Heart right ventricle (tissue), 16 donors: ENCODE results near the gene WDR54. TPM values are rescaled to one million over a fixed set of nuclear protein-coding genes. Genes with fewer than 3 reads are reported as not detected.
"Not testable (repeated sequence)": the region's sequence is repeated elsewhere in the genome, so short reads cannot be mapped to it uniquely, and the experiment has no call there.

Experiments used
- ATAC-seq, 8 donors: fragments of 200-7000 bp; cut with Tn5 transposase; one replicate each; pipeline ENCODE4 v1.9.1; 2020; ENCODE audit warnings: mild to moderate bottlenecking in 8 of 8, moderate library complexity in 8 of 8, moderate number of reproducible peaks in 1 of 8
- DNase-seq, 2 donors: peaks; one replicate each; pipeline ENCODE4 v3.0.0-alpha.2; 2020
- H3K27ac ChIP-seq, 10 donors: fragments of 200-600 bp; sonication (generic) in 2 of 10; one replicate each; pipeline versions ENCODE4 v1.5.0 to v1.8.0; 2020 to 2022; ENCODE audit warnings: mild to moderate bottlenecking in 3 of 10
- H3K27me3 ChIP-seq, 7 donors: fragments of 200-600 bp; one replicate each; pipeline ENCODE4 v1.8.0; 2021 to 2022; ENCODE audit warnings: mild to moderate bottlenecking in 2 of 7
- H3K36me3 ChIP-seq, 9 donors: fragments of 200-600 bp; sonication (generic) in 1 of 9; one replicate each; pipeline versions ENCODE4 v1.5.0 to v1.8.0; 2020 to 2022; ENCODE audit warnings: mild to moderate bottlenecking in 2 of 9
- H3K4me1 ChIP-seq, 9 donors: fragments of 200-600 bp; sonication (generic) in 1 of 9; one replicate each; pipeline versions ENCODE4 v1.5.0 to v1.8.0; 2020 to 2022; ENCODE audit warnings: mild to moderate bottlenecking in 4 of 9
- H3K4me3 ChIP-seq, 10 donors: fragments of 200-600 bp; sonication (generic) in 2 of 10; one replicate each; pipeline versions ENCODE4 v1.5.0 to v1.8.0; 2020 to 2022; ENCODE audit warnings: mild to moderate bottlenecking in 7 of 10, moderate library complexity in 2 of 10
- H3K9me3 ChIP-seq, 11 donors: fragments of 200-600 bp in 10 of 11; sonication (generic) in 2 of 11; one replicate each; pipeline versions ENCODE4 v1.5.0 to v1.8.0; 2013 to 2022; ENCODE audit warnings: mild to moderate bottlenecking in 2 of 11, control low read depth in 1 of 11, moderate library complexity in 1 of 11
- WGBS, 2 donors: extraction: QIAGEN DNeasy Blood & Tissue Kit; methylation state at CpG; one replicate each; pipeline ENCODE4 v1.1.7; 2013; ENCODE audit warnings: inconsistent platforms in 1 of 2; 5-methylcytosine and 5-hydroxymethylcytosine counted together
- intact Hi-C, 10 donors: fragments of 100-400 bp; cut with DNase I; formaldehyde crosslinking; loops; one replicate each; pipeline versions ENCODE4 v1.11.1 to v1.14.2; 2022
- polyA plus RNA-seq, 2 donors: library from polyadenylated mRNA; stranded (reverse); fragments of 200-250 nt; gene quantifications; one replicate each; pipeline ENCODE4 v1.2.3, GENCODE V29; 2013
- total RNA-seq, 10 donors: library from RNA; stranded (reverse); fragmentation: NEBNext Ultra II Directional in 3 of 10; extraction: Animal tissue kit (Norgen Biotek cat#: 25700) in 3 of 10; gene quantifications; one replicate each; pipeline versions ENCODE4 v1.2.1 to v1.2.4, GENCODE V29; 2021 to 2023
- TF ChIP-seq, protein P1 (sequence below), 9 donors: fragments of 200-600 bp; sonication (generic) in 2 of 9; IDR thresholded peaks; one replicate each; pipeline versions ENCODE4 v1.5.0 to v1.8.0; 2021 to 2022; ENCODE audit warnings: antibody characterized with exemption in 9 of 9, mild to moderate bottlenecking in 5 of 9, moderate library complexity in 1 of 9
- donor health status: Arrhythmogenic right ventricular cardiomyopathy.
- donor health status: ischemic (EF 13 %, LVEDD 7.1; RV severe dilation, severe dysfunction).
- donor health status: healthy with polysubstance abuse.
- donor health status: DM: no; HTN: yes; CAD: no.
- donor health status: DM: no; HTN: no; CAD: no.
- donor health status: ischemic (EF 25% LVEDD 6.9; RV normal size, moderate dysfunction).
- donor health status: ischemic (EF 25% LVEDD 5.7; RV mildly dilated, moderate dysfunction).
- donor health status: healthy.
- donor health status: DM: yes; HTN: yes; CAD: no.
- donor health status: Ischemic cardiomyopathy.
- donor health status: ischemic (EF 35%, LVEDD 5.7; RV mildly dilated, moderate dysfunction).
- donor health status: nonischemic (EF 11% LVEDD 7.7; RV severe dilation, severe dysfunction).
- donor health status: DM: yes; HTN: yes; CAD: no.
- donor health status: PGD.
- donor health status: ischemic (EF 29% LVEDD 5.4; RV normal size, mild dysfunction).
- donor health status: nonischemic (EF 23%, LVEDD 6.1; RV moderate dilation, normal function).

The WDR54 gene
- total and polyA plus RNA-seq, 12 donors: 1.1 to 8.7 (median 2.7) TPM

DNA sequence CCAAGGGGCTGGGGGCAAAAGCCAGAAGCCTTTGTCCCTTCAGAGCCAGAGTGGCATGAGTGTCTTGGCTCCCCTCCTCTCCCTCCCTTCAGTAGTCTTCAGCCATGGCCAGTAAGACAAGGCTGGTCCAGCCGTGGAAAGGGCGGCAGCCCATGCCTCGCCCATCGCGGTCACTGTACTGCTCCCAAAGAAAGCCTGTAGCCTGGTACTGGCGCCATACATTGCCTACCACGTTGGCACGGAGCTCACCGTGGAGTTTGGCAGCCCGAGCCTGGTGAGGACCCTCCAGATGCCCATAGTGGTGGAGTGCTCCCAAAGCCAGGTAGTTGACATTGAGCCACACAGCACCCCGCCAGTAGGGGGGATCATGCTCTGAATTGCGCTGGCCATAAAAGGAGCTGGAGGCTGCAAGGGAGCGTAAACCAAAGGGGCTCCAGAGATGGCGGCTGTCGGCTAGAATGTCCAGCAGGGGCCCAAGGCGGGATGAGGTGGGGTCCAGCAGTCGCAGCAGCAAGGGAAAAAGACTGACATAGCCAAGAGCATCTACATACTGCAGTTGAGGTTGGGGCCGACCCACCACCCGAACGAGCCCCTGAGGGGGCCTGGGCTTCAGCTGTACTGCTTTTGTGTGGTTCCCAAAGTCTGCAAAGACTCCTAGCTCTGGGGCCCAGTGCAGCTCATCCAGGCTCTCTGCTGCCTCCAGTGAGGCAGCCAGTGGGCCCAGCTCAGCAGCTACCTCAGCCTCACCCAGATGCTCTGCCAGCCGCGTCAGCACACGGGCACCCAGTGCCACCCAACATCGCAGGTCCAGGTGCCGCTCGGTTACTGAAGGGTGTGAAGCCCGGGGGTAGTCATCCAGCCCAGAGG, 39.9 kb downstream of the WDR54 start:
- Histone ChIP-seq H3K27me3 (no peaks in the 10 kb centered on the region), H3K4me3 (no peak overlapping the region), H3K9me3 (no peaks in the 10 kb centered on the region), H3K27ac (no peak overlapping the region), H3K4me1 (peaks cover 8 to 45% (median 38%) of the 10 kb centered on the region in 9 donors), H3K36me3 (peaks cover 0 to 29% (median 6%) of the 10 kb centered on the region in 9 donors)
- TF ChIP-seq, protein P1, sequence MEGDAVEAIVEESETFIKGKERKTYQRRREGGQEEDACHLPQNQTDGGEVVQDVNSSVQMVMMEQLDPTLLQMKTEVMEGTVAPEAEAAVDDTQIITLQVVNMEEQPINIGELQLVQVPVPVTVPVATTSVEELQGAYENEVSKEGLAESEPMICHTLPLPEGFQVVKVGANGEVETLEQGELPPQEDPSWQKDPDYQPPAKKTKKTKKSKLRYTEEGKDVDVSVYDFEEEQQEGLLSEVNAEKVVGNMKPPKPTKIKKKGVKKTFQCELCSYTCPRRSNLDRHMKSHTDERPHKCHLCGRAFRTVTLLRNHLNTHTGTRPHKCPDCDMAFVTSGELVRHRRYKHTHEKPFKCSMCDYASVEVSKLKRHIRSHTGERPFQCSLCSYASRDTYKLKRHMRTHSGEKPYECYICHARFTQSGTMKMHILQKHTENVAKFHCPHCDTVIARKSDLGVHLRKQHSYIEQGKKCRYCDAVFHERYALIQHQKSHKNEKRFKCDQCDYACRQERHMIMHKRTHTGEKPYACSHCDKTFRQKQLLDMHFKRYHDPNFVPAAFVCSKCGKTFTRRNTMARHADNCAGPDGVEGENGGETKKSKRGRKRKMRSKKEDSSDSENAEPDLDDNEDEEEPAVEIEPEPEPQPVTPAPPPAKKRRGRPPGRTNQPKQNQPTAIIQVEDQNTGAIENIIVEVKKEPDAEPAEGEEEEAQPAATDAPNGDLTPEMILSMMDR (IDR thresholded peaks at IDR 0.05): peak in 1 of 9 donors; percentile 10
- intact Hi-C loops: no loop called here
- no peak for ATAC-seq
- no peak for DNase-seq
- 92 to 93% methylated on average over 27 of the region's 27 CpGs for WGBS, 2 donors

- Histone ChIP-seq H3K27me3 (no peaks in the 10 kb centered on the region), H3K27ac (no peak overlapping the region), H3K4me3 (no peak overlapping the region), H3K36me3 (peaks cover 0 to 29% (median 6%) of the 10 kb centered on the region in 9 donors), H3K4me1 (peaks cover 4 to 37% (median 30%) of the 10 kb centered on the region in 9 donors), H3K9me3 (no peaks in the 10 kb centered on the region)
- ATAC-seq: no peak
- intact Hi-C loops: no loop called here
- TF ChIP-seq, protein P1 (IDR thresholded peaks at IDR 0.05): no peak
- no peak for DNase-seq
- 88 to 93% methylated on average over 20 of the region's 20 CpGs for WGBS, 2 donors
Measured at GRCh38 chr2:74462054-74462785, 40.7 kb downstream of the WDR54 start.

GRCh38 chr2:74462786-74463105, 41.2 kb downstream of the WDR54 start:
- Histone ChIP-seq H3K4me3 (no peak overlapping the region), H3K9me3 (no peaks in the 10 kb centered on the region), H3K27me3 (no peaks in the 10 kb centered on the region), H3K27ac (no peak overlapping the region), H3K4me1 (peaks cover 2 to 34% (median 28%) of the 10 kb centered on the region in 9 donors), H3K36me3 (peaks cover 0 to 29% (median 6%) of the 10 kb centered on the region in 9 donors)
- no peak for ATAC-seq
- intact Hi-C loops: no loop called here
- TF ChIP-seq, protein P1 (IDR thresholded peaks at IDR 0.05): no peak
- 87 to 88% methylated on average over 4 of the region's 4 CpGs for WGBS, 2 donors
- no peak for DNase-seq

DNA sequence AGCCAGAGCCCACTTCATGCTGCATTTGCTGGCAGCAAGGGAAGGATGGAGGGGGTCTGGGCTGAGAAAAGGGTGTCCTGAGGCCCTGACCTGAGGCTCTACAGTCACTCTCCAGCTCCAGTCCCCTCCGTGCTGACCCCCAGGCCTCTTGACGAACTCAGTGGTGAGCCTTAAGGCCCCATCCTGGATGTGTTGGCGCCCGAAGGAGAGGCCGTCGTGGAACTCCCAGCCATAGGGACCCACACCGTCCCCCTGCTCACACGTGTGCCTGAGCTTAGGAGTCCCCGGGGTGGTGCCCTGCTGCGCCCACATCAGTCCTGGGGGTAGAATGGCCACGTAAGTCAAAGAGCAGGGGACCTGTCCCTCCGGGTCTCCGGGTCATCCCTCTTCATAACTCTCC, 42.9 kb downstream of the WDR54 start:
- Histone ChIP-seq H3K9me3 (no peaks in the 10 kb centered on the region), H3K4me3 (peak overlapping the region; percentile 74 to 98 (median 92))
- ATAC-seq: peak in 4 of 8 donors; percentile 1 to 18 (median 8)

DNA sequence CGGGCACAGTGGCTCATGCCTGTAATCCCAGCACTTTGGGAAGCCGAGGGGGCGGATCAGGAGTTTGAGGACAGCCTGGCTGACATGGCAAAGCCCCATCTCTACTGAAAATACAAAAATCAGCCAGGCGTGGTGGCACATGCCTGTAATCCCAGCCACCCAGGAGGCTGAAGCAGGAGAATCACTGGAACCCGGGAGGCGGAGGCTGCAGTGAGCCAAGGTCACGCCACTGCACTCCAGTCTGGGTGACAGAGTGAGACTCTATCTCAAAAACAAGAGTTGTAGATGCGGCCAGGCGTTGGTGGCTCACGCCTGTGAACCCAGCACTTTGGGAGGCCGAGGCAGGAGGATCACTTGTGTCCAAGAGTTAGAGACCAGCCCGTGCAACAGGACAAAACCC, 49.2 kb downstream of the WDR54 start:
- H3K4me3 ChIP-seq, H3K27me3 ChIP-seq, ATAC-seq, H3K9me3 ChIP-seq, DNase-seq: not testable (repeated sequence)
- Histone ChIP-seq H3K4me1 (peaks cover 5 to 41% (median 29%) of the 10 kb centered on the region in 9 donors), H3K36me3 (peaks cover 0 to 30% (median 13%) of the 10 kb centered on the region in 9 donors), H3K27ac (peak overlapping the region in 1 of 10 donors; percentile 93)
- 95% methylated on average over 12 of the region's 12 CpGs for WGBS, 2 donors
- intact Hi-C loops: loop anchor here in 1 of 10 donors (5.0 kb wide), 1 partner anchor 53 kb away; no protein-coding TSS in a partner anchor

More for the DNA sequence above, 42.9 kb downstream of the WDR54 start:
- peaks cover 0 to 29% (median 6%) of the 10 kb centered on the region in 9 donors for H3K36me3 ChIP-seq
- WGBS, 2 donors: 6 to 7% methylated on average over 13 of the region's 13 CpGs
- no peaks in the 10 kb centered on the region for H3K27me3 ChIP-seq
- TF ChIP-seq, protein P1 (IDR thresholded peaks at IDR 0.05): no peak
- DNase-seq: no peak
- peak overlapping the region in 9 of 10 donors; percentile 82 to 92 (median 89) for H3K27ac ChIP-seq
- H3K4me1 ChIP-seq: peaks cover 0 to 27% (median 19%) of the 10 kb centered on the region in 9 donors
- intact Hi-C loops: no loop called here
